AG09319 (cell line): ENCODE data around the gene ZMYND15.

ENCODE experiments used
- DNase-seq: peaks from one replicate; pipeline ENCODE4 v3.0.0-alpha.2; 2010; ENCODE audit warnings: low read depth; ENCODE audit errors: extremely low read depth
- TF ChIP-seq, protein P1 (sequence below): IDR thresholded peaks from 2 replicates; pipeline ENCODE4 v1.5.1; 2011; ENCODE audit warnings: low read depth, mild to moderate bottlenecking, inconsistent platforms, low read length, moderate library complexity

Gene ZMYND15

DNA sequence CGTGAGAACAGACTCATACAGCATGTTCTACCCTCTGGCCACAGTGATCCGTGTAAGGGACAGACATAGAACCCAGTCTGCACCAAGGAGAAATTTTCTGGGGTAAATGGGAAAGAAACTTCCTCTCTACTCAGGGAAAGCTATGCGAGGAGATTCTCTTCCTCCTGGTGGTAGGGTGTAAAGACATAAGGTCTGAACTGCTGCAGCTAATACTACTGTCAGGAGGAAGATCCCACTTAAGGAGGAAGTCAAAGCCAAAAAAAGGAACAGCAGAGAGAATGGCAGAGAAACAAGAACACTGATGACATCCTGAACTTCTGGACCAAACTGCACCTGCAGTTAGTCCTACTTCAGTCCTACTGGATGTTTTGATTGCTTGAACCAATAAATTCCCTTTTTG lies 25.0 kb downstream of the ZMYND15 start:
- DNase-seq: no peak
- TF ChIP-seq, protein P1, sequence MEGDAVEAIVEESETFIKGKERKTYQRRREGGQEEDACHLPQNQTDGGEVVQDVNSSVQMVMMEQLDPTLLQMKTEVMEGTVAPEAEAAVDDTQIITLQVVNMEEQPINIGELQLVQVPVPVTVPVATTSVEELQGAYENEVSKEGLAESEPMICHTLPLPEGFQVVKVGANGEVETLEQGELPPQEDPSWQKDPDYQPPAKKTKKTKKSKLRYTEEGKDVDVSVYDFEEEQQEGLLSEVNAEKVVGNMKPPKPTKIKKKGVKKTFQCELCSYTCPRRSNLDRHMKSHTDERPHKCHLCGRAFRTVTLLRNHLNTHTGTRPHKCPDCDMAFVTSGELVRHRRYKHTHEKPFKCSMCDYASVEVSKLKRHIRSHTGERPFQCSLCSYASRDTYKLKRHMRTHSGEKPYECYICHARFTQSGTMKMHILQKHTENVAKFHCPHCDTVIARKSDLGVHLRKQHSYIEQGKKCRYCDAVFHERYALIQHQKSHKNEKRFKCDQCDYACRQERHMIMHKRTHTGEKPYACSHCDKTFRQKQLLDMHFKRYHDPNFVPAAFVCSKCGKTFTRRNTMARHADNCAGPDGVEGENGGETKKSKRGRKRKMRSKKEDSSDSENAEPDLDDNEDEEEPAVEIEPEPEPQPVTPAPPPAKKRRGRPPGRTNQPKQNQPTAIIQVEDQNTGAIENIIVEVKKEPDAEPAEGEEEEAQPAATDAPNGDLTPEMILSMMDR: no peak

DNA sequence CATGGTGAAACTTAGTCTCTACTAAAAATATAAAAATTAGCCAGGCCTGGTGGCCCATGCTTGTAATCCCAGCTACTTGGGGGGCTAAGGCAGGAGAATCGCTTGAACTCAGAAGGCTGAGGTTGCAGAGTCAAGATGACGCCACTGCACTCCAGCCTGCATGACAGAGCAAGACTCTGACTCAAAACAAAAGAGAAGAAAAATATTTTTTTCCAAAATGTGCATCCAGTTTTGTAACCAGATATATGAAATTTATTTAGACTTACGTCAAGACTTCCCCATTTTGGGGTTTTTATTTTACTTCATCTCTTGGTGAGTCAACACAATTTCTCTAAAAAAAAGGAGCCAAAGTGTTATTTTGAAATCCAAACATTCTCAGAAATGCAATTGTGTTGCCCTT lies 26.6 kb downstream of the ZMYND15 start:
- no peak for DNase-seq
- TF ChIP-seq, protein P1: no peak

DNA sequence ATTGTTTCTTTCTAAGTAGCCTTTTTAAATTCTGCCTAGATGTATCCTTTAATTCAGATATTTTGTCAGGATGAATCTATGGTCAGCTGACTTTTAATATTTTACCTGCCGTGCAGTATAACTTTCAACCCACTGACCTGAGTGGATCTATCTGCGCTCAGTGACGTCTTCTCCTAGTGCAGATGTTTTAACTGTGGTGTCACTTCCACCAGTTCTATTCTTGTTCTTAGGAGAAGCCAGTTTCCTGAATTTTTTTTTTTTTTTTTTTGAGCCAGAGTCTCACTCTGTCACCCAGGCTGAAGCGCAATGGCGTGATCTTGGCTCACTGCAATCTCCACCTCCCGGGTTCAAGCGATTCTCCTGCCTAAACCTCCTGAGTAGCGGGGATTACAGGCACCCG lies 27.1 kb downstream of the ZMYND15 start:
- TF ChIP-seq, protein P1: no peak

DNA sequence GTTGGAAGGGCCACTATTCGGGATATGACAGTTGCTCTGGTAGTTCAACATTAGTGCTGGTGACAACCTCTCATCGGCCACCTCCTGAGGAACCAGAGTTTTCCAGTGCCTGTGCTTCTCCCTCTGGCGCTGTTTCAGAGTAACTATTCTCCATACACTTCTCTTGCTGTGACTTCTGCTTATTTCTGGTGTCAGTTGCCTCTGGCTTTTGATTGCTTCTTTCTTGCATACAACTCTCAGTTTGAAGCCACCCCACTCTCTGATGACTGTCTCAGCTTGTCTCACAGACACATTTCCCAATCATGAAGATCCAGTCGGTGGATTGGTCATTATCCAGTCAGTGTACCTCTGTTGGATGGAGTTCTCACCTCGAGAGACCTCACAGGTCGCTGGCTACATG lies 28.7 kb downstream of the ZMYND15 start:
- no peak for DNase-seq
- TF ChIP-seq, protein P1: no peak

More for the DNA sequence above, 27.1 kb downstream of the ZMYND15 start:
- no peak for DNase-seq

DNA sequence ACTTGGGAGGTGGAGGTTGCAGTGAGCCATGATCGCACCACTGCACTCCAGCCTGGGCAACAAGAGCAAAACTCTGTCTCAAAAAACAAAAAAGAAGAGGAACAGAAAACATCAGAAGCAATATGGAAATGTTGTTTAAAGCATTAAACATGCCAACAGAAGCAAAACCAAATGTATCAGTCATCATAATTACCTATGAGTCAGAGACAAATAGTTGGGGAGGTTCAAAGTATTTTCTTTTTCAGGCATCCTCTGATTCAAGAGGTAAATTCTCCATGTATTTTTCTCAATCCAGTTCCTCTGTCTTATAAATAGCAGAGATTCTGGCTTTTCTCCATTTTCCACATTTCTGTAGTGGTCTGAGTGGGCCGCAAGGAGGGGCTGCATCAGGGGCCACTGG lies 30.0 kb downstream of the ZMYND15 start:
- TF ChIP-seq, protein P1: no peak
- DNase-seq: no peak

DNA sequence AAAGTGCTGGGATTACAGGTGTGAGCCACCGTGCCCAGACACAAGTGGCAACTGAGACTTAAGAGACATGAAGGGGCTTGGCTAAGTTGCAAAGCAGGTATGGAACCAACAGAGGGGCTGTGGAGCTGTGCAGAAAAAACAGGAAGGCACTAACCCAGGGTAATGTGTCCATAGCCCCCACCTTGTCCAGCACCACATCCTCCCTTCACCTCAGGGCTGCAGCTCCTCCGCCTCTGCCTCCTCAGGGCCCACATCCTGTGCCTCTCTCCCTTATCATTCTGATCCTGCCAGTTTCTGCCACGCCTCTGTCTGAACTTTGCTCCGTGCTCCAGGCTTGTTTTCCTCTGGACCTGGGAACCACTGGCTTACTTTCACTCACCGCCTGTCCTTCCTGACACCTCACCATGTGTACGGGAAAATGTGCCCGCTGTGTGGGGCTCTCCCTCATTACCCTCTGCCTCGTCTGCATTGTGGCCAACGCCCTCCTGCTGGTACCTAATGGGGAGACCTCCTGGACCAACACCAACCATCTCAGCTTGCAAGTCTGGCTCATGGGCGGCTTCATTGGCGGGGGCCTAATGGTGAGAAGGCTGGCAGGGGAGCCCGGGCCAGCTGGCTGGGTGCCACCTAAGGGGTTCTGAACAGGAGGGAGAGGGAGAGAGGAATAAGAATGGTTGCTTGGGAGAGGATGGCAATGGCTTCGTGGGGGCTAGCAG lies 32.0 kb downstream of the ZMYND15 start, which contains the start of gene TM4SF5:
Gene TM4SF5, plus strand, starts transcription at position 368 of the 716 bp plus-strand sequence. Its CDS starts 37 bp downstream, at position 405.
- TF ChIP-seq, protein P1: no peak
- DNase-seq: no peak

DNA sequence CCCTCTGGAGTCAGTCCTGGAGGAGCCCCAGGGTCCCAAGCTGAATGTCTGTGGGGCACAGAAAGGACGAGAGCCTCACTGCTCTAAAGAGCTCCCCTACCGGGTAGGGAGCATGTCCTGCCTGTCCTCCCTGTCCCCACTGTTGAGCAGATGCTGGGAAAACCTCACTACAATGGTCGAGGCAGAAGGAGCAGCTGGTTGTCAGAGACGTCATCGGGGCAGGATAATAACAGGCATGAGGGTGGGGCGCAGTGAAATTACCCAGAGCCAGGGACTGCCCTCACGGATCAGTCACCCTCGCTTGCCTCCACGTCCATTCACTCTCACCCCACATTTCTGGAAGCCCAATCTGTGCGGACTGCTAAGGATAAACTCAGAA lies 32.6 kb downstream of the ZMYND15 start:
- no peak for DNase-seq
- TF ChIP-seq, protein P1: no peak
